Immature natural killer cell (primary cell): Measurements from ENCODE around the gene RWDD3. TPM values are rescaled to one million over a fixed set of nuclear protein-coding genes. Genes with fewer than 3 reads are reported as not detected.
A peak's percentile ranks its signal among the peaks of the same experiment; 100 is the strongest.

Experiments used
- DNase-seq, 3 donors: peaks; one replicate each; pipeline ENCODE4 v3.0.0; 2022; ENCODE audit warnings: mixed read lengths in 1 of 3
- H3K27ac Mint-ChIP-seq, 6 donors: one replicate each; pipeline ENCODE4 v1.8.0; 2020; ENCODE audit warnings: mixed read lengths in 6 of 6, mild to moderate bottlenecking in 5 of 6, inconsistent platforms in 4 of 6, moderate library complexity in 3 of 6
- H3K27me3 Mint-ChIP-seq, 3 donors: one replicate each; pipeline ENCODE4 v1.8.0; 2020 to 2021; ENCODE audit warnings: low read depth in 3 of 3, mild to moderate bottlenecking in 3 of 3, mixed read lengths in 3 of 3, moderate library complexity in 3 of 3, inconsistent platforms in 1 of 3
- H3K36me3 Mint-ChIP-seq, 3 donors: one replicate each; pipeline ENCODE4 v1.8.0; 2020; ENCODE audit warnings: mixed read lengths in 3 of 3, inconsistent platforms in 2 of 3, mild to moderate bottlenecking in 2 of 3
- H3K4me1 Mint-ChIP-seq, 2 donors: one replicate each; pipeline ENCODE4 v1.8.0; 2020; ENCODE audit warnings: inconsistent platforms in 2 of 2, mild to moderate bottlenecking in 2 of 2, mixed read lengths in 2 of 2, moderate library complexity in 1 of 2
- H3K4me3 Mint-ChIP-seq, 5 donors: one replicate each; pipeline ENCODE4 v1.8.0; 2020; ENCODE audit warnings: mild to moderate bottlenecking in 5 of 5, mixed read lengths in 5 of 5, inconsistent platforms in 3 of 5, moderate library complexity in 3 of 5
- H3K9me3 Mint-ChIP-seq, 6 donors: one replicate each; pipeline ENCODE4 v1.8.0; 2020; ENCODE audit warnings: mild to moderate bottlenecking in 6 of 6, mixed read lengths in 6 of 6, inconsistent platforms in 4 of 6, moderate library complexity in 3 of 6
- polyA plus RNA-seq, 3 donors: library from polyadenylated mRNA; unstranded; fragments of 300-500 nt; fragmentation: Illumina TruSeq; gene quantifications; one replicate each; pipeline ENCODE4 v1.2.3, GENCODE V29; 2021

Gene RWDD3
- polyA plus RNA-seq, 3 donors from 2014 or later, result 26.4 to 40.3 (median 31.9) TPM

DNA sequence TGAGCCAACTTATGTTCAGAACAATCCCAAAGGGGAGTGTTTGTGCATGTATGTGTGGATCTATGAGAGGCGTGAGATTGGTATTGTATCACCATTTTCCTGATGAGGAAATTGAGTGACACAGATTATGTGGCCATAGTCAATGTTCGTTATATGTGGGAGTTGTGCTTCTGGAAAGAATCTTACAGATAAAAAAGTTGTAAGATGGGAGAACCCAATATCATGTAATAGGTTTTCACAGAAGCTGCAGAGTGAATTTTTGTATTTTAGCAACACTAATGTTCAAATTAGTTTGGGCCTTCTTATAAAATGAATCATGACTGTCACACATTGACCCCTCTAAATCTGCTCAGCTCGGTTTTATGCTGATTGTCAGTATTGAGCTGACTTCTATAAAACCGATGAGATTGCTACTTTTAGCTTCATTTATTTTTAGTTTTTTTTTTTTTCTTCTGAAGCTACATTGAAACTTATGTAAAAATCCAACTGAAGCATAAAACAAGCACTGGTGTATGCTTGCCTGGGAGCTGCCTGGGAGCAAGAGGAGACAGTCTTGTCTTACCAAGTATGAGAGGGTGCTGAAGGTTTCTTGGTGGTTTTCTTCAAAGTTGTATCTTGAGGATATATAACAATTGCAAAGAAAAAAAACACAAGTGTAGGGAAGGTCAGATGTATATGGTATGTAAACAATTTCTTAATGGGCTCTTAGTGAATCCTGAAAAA lies 4.1 kb downstream of the RWDD3 start:
- peaks cover 13 to 28% (median 27%) of the 10 kb centered on the region in 3 donors for H3K36me3 Mint-ChIP-seq
- H3K27me3 Mint-ChIP-seq, result peaks cover 2 to 8% (median 3%) of the 10 kb centered on the region in 3 donors
- DNase-seq, result no peak
- no peaks in the 10 kb centered on the region for H3K9me3 Mint-ChIP-seq
- H3K4me1 Mint-ChIP-seq, result peaks cover 39 to 61% of the 10 kb centered on the region in 2 donors
- H3K4me3 Mint-ChIP-seq, result no peak overlapping the region
- H3K27ac Mint-ChIP-seq, result no peak overlapping the region

DNA sequence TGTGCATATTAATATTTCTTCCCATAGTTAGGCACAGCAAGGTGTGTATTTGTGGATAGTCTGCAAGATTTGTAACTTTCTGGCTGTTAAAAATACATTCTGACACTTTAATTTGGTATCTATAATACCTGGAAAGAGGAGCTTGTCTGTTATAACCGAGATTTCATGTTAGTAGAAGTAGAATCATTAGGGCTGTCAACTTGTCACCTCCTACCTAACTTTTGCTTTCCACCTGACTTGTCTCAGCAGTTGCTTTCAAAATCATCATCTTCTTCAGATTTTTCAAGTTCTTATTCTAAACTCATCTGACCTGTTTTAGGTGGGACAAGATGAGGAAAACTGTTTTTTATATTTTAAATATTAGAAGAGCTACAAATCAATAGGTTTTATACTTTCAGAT lies 11.0 kb downstream of the RWDD3 start:
- Mint-ChIP-seq H3K4me1 (peaks cover 10 to 30% of the 10 kb centered on the region in 2 donors), H3K27me3 (peaks cover 0 to 2% (median 2%) of the 10 kb centered on the region in 3 donors), H3K9me3 (no peaks in the 10 kb centered on the region), H3K36me3 (peaks cover 17 to 48% (median 32%) of the 10 kb centered on the region in 3 donors), H3K27ac (no peak overlapping the region), H3K4me3 (no peak overlapping the region)
- DNase-seq, result no peak

DNA sequence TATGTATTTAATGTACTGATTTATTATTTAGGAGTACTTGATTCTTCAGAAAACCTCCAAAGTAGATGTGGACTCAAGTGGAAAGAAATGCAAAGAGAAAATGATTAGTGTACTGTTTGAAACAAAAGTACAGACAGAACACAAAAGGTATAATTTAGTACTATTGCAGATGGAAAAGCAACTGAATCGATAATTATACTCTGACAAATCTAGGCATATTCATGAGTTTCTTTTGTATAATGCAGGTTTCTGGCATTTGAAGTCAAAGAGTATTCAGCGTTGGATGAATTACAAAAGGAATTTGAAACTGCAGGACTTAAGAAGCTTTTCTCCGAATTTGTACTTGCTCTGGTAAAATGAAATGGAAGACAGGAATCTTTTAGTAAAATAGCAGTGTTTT lies 12.5 kb downstream of the RWDD3 start:
- Mint-ChIP-seq H3K36me3 (peaks cover 9 to 34% (median 21%) of the 10 kb centered on the region in 3 donors), H3K4me3 (no peak overlapping the region), H3K9me3 (no peaks in the 10 kb centered on the region), H3K4me1 (peaks cover 7 to 21% of the 10 kb centered on the region in 2 donors), H3K27ac (no peak overlapping the region), H3K27me3 (peaks cover 0 to 2% (median 2%) of the 10 kb centered on the region in 3 donors)
- no peak for DNase-seq

DNA sequence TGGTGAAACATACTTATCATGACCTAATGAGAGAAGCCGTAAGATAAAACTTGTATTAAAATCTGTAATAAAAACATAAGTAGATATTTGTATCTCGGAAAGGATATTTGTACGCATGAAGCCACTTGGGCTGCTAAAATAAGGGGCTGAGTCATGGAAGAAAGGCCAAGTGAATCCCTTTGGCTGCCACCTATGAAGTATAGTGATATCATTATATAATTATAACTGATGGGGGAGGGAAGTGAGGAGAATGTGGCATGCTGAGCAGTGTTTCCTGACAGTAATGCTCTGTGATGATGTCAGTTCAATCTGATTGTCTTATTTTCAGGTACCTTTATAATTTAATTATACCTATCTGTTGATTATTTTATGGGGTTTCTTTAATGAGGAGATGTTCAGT lies 13.6 kb downstream of the RWDD3 start:
- Mint-ChIP-seq H3K27ac (no peak overlapping the region), H3K4me3 (no peak overlapping the region)
- DNase-seq, result no peak

DNA sequence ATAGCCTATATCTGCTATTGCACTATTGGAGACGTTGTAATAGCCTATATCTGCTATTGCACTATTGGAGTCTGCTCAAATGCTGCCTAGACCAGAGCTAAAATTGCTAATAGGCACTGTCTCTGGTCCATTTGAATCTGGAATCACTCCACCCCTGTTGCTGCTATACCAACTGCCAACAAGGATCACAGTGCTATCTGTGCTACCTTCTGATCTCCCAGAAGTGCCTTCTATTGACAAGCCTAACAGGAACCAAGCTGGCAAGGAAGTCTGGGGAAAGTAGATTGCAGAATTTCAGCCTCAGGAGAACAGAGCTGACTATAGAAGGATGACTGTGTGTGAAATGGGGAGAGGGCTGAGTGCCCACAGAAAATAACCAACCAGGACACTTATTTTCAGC lies 15.9 kb downstream of the RWDD3 start:
- Mint-ChIP-seq H3K27ac (peak overlapping the region in 1 of 6 donors; percentile 35), H3K36me3 (peaks cover 12 to 36% (median 28%) of the 10 kb centered on the region in 3 donors), H3K4me3 (no peak overlapping the region), H3K4me1 (peaks cover 0 to 15% of the 10 kb centered on the region in 2 donors), H3K27me3 (peaks cover 0 to 2% (median 0%) of the 10 kb centered on the region in 3 donors), H3K9me3 (no peaks in the 10 kb centered on the region)
- no peak for DNase-seq

More for the DNA sequence above, 13.6 kb downstream of the RWDD3 start:
- H3K36me3 Mint-ChIP-seq, result peaks cover 12 to 28% (median 18%) of the 10 kb centered on the region in 3 donors
- peaks cover 7 to 15% of the 10 kb centered on the region in 2 donors for H3K4me1 Mint-ChIP-seq
- no peaks in the 10 kb centered on the region for H3K9me3 Mint-ChIP-seq
- H3K27me3 Mint-ChIP-seq, result peaks cover 0 to 2% (median 2%) of the 10 kb centered on the region in 3 donors

DNA sequence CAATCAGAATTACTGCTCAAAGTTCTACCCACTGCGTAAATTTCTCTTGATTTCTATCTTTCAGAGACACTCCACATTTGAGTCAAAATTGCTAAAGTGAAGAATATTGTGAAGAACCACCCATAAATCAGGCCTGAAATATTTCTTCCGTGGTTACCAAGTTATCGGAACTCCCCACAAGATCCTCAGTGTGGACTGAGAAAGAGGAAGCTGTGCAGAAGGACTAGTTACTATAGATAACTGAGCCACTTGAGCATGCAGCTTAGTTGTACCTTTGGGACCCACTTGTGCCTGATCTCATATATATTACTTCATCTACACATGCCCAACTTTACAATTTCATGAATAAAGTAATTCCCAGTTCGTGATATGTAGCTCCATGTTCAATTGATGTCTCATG lies 18.4 kb downstream of the RWDD3 start:
- H3K4me1 Mint-ChIP-seq, result no peaks in the 10 kb centered on the region
- H3K9me3 Mint-ChIP-seq, result no peaks in the 10 kb centered on the region
- H3K36me3 Mint-ChIP-seq, result peaks cover 8 to 27% (median 24%) of the 10 kb centered on the region in 3 donors
- peaks cover 0 to 2% (median 0%) of the 10 kb centered on the region in 3 donors for H3K27me3 Mint-ChIP-seq
- no peak for DNase-seq
- H3K4me3 Mint-ChIP-seq, result no peak overlapping the region
- peak overlapping the region in 2 of 6 donors; percentile 9 to 23 for H3K27ac Mint-ChIP-seq

DNA sequence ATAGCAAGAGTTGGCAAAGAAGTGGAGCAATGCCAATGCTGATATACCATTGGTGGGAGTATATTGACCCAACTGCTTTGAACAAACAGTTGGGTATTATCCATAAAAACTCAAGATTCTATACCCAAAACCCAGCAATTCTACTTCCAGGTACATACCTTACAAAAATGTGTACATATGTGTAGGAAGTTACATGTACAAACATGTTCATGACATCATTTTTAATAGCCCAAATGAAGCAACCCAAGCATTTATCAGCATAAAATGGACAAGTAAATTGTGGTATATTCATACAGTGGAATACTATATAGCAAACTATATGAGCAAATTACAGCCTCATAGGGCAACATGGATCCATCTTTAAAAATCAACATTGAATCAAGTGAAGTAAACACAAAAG lies 20.9 kb downstream of the RWDD3 start:
- H3K36me3 Mint-ChIP-seq, result peaks cover 8 to 18% (median 15%) of the 10 kb centered on the region in 3 donors
- DNase-seq, result no peak
- no peak overlapping the region for H3K4me3 Mint-ChIP-seq
- no peak overlapping the region for H3K27ac Mint-ChIP-seq
- no peaks in the 10 kb centered on the region for H3K4me1 Mint-ChIP-seq
- peaks cover 0 to 2% (median 0%) of the 10 kb centered on the region in 6 donors for H3K9me3 Mint-ChIP-seq
- no peaks in the 10 kb centered on the region for H3K27me3 Mint-ChIP-seq

DNA sequence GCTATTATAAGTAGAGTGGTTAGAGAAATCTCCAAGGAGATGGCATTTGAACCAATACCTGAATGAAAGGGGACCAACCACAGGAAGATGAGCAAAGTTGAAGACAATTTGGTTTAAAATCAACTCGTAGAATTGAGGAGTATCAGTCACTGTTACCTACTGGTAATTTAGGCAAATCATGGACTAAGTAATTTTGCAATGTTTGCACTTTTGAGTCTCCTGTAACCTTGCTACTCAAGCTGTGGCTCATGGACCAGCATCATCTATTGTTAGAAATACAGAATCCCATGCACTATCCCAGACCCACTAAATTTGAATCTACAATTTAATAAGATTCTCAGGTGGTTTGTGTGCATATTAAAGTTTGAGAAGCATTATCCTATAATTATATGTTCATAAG lies 21.8 kb downstream of the RWDD3 start:
- H3K4me1 Mint-ChIP-seq, result no peaks in the 10 kb centered on the region

DNA sequence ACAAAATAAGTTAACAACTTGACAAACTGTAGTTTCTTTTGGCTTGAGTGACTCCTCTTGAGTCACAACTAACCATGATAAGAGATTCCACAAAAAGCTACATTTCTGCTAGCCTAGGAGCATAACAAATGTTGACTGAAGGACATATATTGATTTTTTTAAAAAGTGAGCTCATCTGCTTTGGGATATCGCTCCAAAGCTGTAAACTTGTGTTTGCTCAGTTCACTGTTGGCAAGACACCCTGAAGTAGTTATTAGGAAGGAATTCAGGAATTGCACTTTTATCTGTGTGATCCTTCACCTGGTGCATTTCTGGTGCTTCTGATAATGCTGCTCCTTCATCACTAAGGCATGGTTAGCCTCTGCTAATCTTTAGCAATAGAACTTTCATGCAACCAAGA lies 23.7 kb downstream of the RWDD3 start:
- no peak overlapping the region for H3K27ac Mint-ChIP-seq
- no peak overlapping the region for H3K4me3 Mint-ChIP-seq
- no peaks in the 10 kb centered on the region for H3K27me3 Mint-ChIP-seq
- H3K4me1 Mint-ChIP-seq, result no peaks in the 10 kb centered on the region
- DNase-seq, result no peak
- peaks cover 0 to 2% (median 0%) of the 10 kb centered on the region in 6 donors for H3K9me3 Mint-ChIP-seq
- H3K36me3 Mint-ChIP-seq, result peaks cover 0 to 12% (median 10%) of the 10 kb centered on the region in 3 donors

More for the DNA sequence above, 21.8 kb downstream of the RWDD3 start:
- DNase-seq, result no peak
- Mint-ChIP-seq H3K27ac (no peak overlapping the region), H3K9me3 (peaks cover 0 to 2% (median 0%) of the 10 kb centered on the region in 6 donors), H3K36me3 (peaks cover 8 to 18% (median 15%) of the 10 kb centered on the region in 3 donors), H3K27me3 (no peaks in the 10 kb centered on the region), H3K4me3 (no peak overlapping the region)

DNA sequence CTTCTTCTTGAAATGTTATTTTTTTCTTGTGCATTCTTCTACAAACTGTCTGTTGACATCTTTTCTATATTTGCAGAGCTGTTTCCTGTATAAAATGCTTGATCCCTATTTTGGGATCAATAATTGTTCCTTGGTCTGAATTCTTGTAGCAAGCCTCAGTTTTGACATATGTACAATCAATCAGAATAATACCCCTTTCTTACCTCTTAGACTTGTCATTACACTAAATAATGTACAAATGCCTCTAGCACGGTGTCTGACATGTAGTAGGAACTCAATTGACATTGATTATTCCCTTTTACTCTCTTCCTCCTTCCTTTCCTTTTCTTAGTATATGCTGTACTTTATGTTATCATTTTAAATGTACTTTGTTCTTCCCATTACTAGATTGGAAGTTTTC lies 25.2 kb downstream of the RWDD3 start:
- peaks cover 0 to under 1% (median 0%) of the 10 kb centered on the region in 3 donors for H3K36me3 Mint-ChIP-seq
- no peaks in the 10 kb centered on the region for H3K27me3 Mint-ChIP-seq
- H3K9me3 Mint-ChIP-seq, result peaks cover 0 to 2% (median 0%) of the 10 kb centered on the region in 6 donors
- H3K4me1 Mint-ChIP-seq, result no peaks in the 10 kb centered on the region
- DNase-seq, result no peak
- no peak overlapping the region for H3K27ac Mint-ChIP-seq
- H3K4me3 Mint-ChIP-seq, result no peak overlapping the region

DNA sequence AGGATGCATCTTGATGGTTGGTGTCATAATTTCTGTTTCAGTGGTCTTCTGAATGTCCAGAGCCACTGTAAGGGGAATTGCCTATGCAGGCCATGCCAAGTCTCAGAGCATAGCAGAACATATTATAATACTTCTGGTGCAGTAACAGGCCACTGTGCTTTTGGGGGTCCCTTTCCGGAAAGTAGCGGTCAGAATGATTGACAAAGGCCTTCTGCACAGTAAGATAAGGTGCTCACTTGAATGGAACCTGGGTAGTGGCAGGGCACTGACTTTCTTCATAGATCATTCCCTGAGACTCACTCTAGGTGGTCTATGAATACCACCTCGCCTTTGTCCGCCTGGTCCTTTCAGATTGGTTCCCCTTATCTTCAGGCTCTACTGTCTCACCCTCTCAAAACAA lies 28.9 kb downstream of the RWDD3 start:
- no peak overlapping the region for H3K4me3 Mint-ChIP-seq
- DNase-seq, result no peak
- no peaks in the 10 kb centered on the region for H3K4me1 Mint-ChIP-seq
- H3K9me3 Mint-ChIP-seq, result peaks cover 0 to 4% (median 0%) of the 10 kb centered on the region in 6 donors
- no peak overlapping the region for H3K27ac Mint-ChIP-seq
- no peaks in the 10 kb centered on the region for H3K27me3 Mint-ChIP-seq
- H3K36me3 Mint-ChIP-seq, result no peaks in the 10 kb centered on the region

DNA sequence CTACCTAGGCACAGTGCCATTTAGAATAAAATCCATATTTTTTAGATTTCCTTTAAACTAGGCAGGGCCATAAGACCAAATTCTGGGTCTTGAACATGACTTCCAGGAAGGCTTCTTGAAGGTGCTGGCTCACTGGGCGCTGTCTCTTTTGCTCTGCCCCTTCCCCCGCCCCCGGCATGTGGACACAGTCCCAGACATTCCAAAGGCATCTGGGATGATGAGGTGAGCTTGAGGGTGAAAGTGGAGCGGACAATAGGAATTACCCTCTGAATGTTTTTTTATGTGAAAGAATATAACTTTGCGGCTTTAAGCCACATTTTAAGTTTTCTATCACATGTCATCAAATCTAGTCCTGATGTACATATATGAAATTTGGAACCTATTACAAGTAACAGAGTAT lies 29.4 kb downstream of the RWDD3 start:
- peaks cover 0 to 4% (median 0%) of the 10 kb centered on the region in 6 donors for H3K9me3 Mint-ChIP-seq
- H3K4me3 Mint-ChIP-seq, result no peak overlapping the region
- no peak overlapping the region for H3K27ac Mint-ChIP-seq
- no peaks in the 10 kb centered on the region for H3K27me3 Mint-ChIP-seq
- no peak for DNase-seq
- no peaks in the 10 kb centered on the region for H3K36me3 Mint-ChIP-seq
- no peaks in the 10 kb centered on the region for H3K4me1 Mint-ChIP-seq

DNA sequence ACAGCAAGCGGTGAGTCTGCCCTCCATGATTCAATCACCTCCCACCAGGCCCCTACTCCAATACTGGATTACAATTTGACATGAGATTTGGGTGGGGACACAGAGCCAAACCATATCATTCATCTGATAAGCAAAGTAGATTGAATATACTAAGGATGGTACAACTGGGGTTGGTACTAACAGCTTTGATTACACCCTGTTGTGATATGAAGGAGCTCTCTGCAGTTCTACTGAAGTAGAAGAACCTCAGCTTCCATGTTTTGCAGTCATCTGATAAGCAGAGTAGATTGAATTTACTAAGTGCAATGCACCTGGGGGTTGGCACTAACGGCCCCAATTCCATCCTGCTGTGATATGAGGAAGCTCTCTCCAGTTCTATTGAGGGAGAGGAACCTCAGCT lies 31.1 kb downstream of the RWDD3 start:
- no peak for DNase-seq
- Mint-ChIP-seq H3K27ac (no peak overlapping the region), H3K27me3 (no peaks in the 10 kb centered on the region), H3K36me3 (peaks cover 0 to 3% (median 0%) of the 10 kb centered on the region in 3 donors), H3K4me1 (no peaks in the 10 kb centered on the region), H3K9me3 (peaks cover 0 to 3% (median 0%) of the 10 kb centered on the region in 6 donors), H3K4me3 (no peak overlapping the region)

DNA sequence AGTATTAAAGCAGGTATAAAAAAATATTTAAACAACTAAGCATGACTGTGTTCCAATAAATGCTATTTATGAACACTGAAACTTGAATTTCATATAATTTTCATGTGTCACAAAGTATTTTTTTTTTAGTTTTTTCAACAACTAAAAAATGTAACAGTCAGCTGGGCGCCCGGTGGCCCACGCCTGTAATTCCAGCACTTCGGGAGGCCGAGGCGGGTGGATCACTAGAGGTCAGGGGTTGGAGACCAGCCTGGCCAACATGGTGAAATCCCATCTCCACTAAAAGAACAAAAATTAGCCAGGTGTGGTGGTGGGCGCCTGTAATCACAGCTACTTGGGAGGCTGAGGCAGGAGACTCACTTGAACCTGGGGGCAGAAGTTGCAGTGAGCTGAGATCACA lies 42.4 kb downstream of the RWDD3 start:
- Mint-ChIP-seq H3K4me1 (no peaks in the 10 kb centered on the region), H3K36me3 (no peaks in the 10 kb centered on the region), H3K9me3 (peaks cover 2 to 16% (median 7%) of the 10 kb centered on the region in 6 donors), H3K27me3 (no peaks in the 10 kb centered on the region), H3K4me3 (no peak overlapping the region), H3K27ac (no peak overlapping the region)
- no peak for DNase-seq
